Immature natural killer cell (primary cell): Measurements from ENCODE around the gene EPHA3. TPM values are rescaled to one million over a fixed set of nuclear protein-coding genes. Genes with fewer than 3 reads are reported as not detected.

ENCODE experiments used
- DNase-seq, 3 donors: peaks; one replicate each; pipeline ENCODE4 v3.0.0; 2022; ENCODE audit warnings: mixed read lengths in 1 of 3
- H3K27ac Mint-ChIP-seq, 6 donors: one replicate each; pipeline ENCODE4 v1.8.0; 2020; ENCODE audit warnings: mixed read lengths in 6 of 6, mild to moderate bottlenecking in 5 of 6, inconsistent platforms in 4 of 6, moderate library complexity in 3 of 6
- H3K27me3 Mint-ChIP-seq, 3 donors: one replicate each; pipeline ENCODE4 v1.8.0; 2020 to 2021; ENCODE audit warnings: low read depth in 3 of 3, mild to moderate bottlenecking in 3 of 3, mixed read lengths in 3 of 3, moderate library complexity in 3 of 3, inconsistent platforms in 1 of 3
- H3K36me3 Mint-ChIP-seq, 3 donors: one replicate each; pipeline ENCODE4 v1.8.0; 2020; ENCODE audit warnings: mixed read lengths in 3 of 3, inconsistent platforms in 2 of 3, mild to moderate bottlenecking in 2 of 3
- H3K4me1 Mint-ChIP-seq, 2 donors: one replicate each; pipeline ENCODE4 v1.8.0; 2020; ENCODE audit warnings: inconsistent platforms in 2 of 2, mild to moderate bottlenecking in 2 of 2, mixed read lengths in 2 of 2, moderate library complexity in 1 of 2
- H3K4me3 Mint-ChIP-seq, 5 donors: one replicate each; pipeline ENCODE4 v1.8.0; 2020; ENCODE audit warnings: mild to moderate bottlenecking in 5 of 5, mixed read lengths in 5 of 5, inconsistent platforms in 3 of 5, moderate library complexity in 3 of 5
- H3K9me3 Mint-ChIP-seq, 6 donors: one replicate each; pipeline ENCODE4 v1.8.0; 2020; ENCODE audit warnings: mild to moderate bottlenecking in 6 of 6, mixed read lengths in 6 of 6, inconsistent platforms in 4 of 6, moderate library complexity in 3 of 6
- polyA plus RNA-seq, 3 donors: library from polyadenylated mRNA; unstranded; fragments of 300-500 nt; fragmentation: Illumina TruSeq; gene quantifications; one replicate each; pipeline ENCODE4 v1.2.3, GENCODE V29; 2021

EPHA3 gene
- polyA plus RNA-seq, 3 donors from 2014 or later: not detected

- no peak for DNase-seq
- H3K36me3 Mint-ChIP-seq: no peaks in the 10 kb centered on the region
- no peak overlapping the region for H3K27ac Mint-ChIP-seq
- H3K4me3 Mint-ChIP-seq: no peak overlapping the region
- peaks cover 6 to 47% (median 23%) of the 10 kb centered on the region in 6 donors for H3K9me3 Mint-ChIP-seq
- H3K27me3 Mint-ChIP-seq: peaks cover 0 to 8% (median 0%) of the 10 kb centered on the region in 3 donors
- no peaks in the 10 kb centered on the region for H3K4me1 Mint-ChIP-seq
These were observed 399.2 kb downstream of the EPHA3 start for GRCh38 chr3:89506462-89507103.

GRCh38 chr3:89521328-89521727, 413.9 kb downstream of the EPHA3 start:
- Mint-ChIP-seq H3K36me3 (no peaks in the 10 kb centered on the region), H3K27ac (no peak overlapping the region), H3K4me3 (no peak overlapping the region), H3K27me3 (peaks cover 0 to 2% (median 0%) of the 10 kb centered on the region in 3 donors), H3K4me1 (no peaks in the 10 kb centered on the region), H3K9me3 (peaks cover 2 to 58% (median 16%) of the 10 kb centered on the region in 6 donors)
- no peak for DNase-seq

- Mint-ChIP-seq H3K27ac (no peak overlapping the region), H3K4me3 (no peak overlapping the region), H3K9me3 (peaks cover 2 to 51% (median 18%) of the 10 kb centered on the region in 6 donors), H3K4me1 (no peaks in the 10 kb centered on the region), H3K27me3 (peaks cover 0 to 2% (median 0%) of the 10 kb centered on the region in 3 donors), H3K36me3 (no peaks in the 10 kb centered on the region)
- DNase-seq: no peak
These were observed 414.7 kb downstream of the EPHA3 start for GRCh38 chr3:89522155-89522554.

GRCh38 chr3:89525609-89526008, 418.2 kb downstream of the EPHA3 start:
- no peaks in the 10 kb centered on the region for H3K27me3 Mint-ChIP-seq
- DNase-seq: no peak
- H3K9me3 Mint-ChIP-seq: peaks cover 4 to 57% (median 29%) of the 10 kb centered on the region in 6 donors
- H3K36me3 Mint-ChIP-seq: no peaks in the 10 kb centered on the region
- H3K27ac Mint-ChIP-seq: no peak overlapping the region
- no peak overlapping the region for H3K4me3 Mint-ChIP-seq
- H3K4me1 Mint-ChIP-seq: no peaks in the 10 kb centered on the region

GRCh38 chr3:89527736-89528305, 420.4 kb downstream of the EPHA3 start:
- Mint-ChIP-seq H3K4me3 (no peak overlapping the region), H3K27me3 (peaks cover 0 to 3% (median 0%) of the 10 kb centered on the region in 3 donors), H3K4me1 (no peaks in the 10 kb centered on the region), H3K27ac (no peak overlapping the region), H3K9me3 (peaks cover 4 to 54% (median 34%) of the 10 kb centered on the region in 6 donors), H3K36me3 (no peaks in the 10 kb centered on the region)
- DNase-seq: no peak
